Type B pancreatic cell (in vitro differentiated cells): ENCODE data around the gene HSF2BP. TPM values are rescaled to one million over a fixed set of nuclear protein-coding genes. Genes with fewer than 3 reads are reported as not detected.

Experiments used
- DNase-seq: peaks from one replicate; pipeline ENCODE4 v3.0.0; 2021; ENCODE audit warnings: mixed read lengths; ENCODE audit not compliant: unreplicated experiment; ENCODE audit errors: extremely low spot score
- H3K27ac Mint-ChIP-seq: 2 replicates; pipeline ENCODE4 v1.8.0; 2021; ENCODE audit warnings: mild to moderate bottlenecking, mixed read lengths
- H3K27me3 Mint-ChIP-seq: 2 replicates; pipeline ENCODE4 v1.8.0; 2021; ENCODE audit warnings: mixed read lengths
- H3K36me3 Mint-ChIP-seq: 2 replicates; pipeline ENCODE4 v1.8.0; 2021; ENCODE audit warnings: mixed read lengths
- H3K4me1 Mint-ChIP-seq: one replicate; pipeline ENCODE4 v1.8.0; 2021; ENCODE audit warnings: mixed read lengths; ENCODE audit not compliant: unreplicated experiment
- H3K4me3 Mint-ChIP-seq: 2 replicates; pipeline ENCODE4 v1.8.0; 2021; ENCODE audit warnings: mild to moderate bottlenecking, mixed read lengths
- H3K9me3 Mint-ChIP-seq: 2 replicates; pipeline ENCODE4 v1.8.0; 2021; ENCODE audit warnings: mixed read lengths
- CTCF ChIP-seq: fragments of 200-600 bp; sonication (generic); conservative IDR thresholded peaks from 2 replicates; pipeline ENCODE4 v1.5.0; 2021; ENCODE audit warnings: antibody characterized with exemption, mild to moderate bottlenecking
- total RNA-seq: library from RNA; stranded (reverse); gene quantifications from 2 replicates; pipeline ENCODE4 v1.2.1, GENCODE V29; 2021; ENCODE audit warnings: low replicate concordance

HSF2BP gene
- total RNA-seq, 1 donor from 2014 or later, result 1.3 TPM

GRCh38 chr21:43669828-43670605, 10.7 kb upstream of the HSF2BP start:
- TF ChIP-seq CTCF, result no peak
- Mint-ChIP-seq H3K36me3 (peaks cover 15% of the 10 kb centered on the region), H3K4me3 (no peak overlapping the region)

GRCh38 chr21:43667191-43667904, 8.1 kb upstream of the HSF2BP start:
- H3K9me3 Mint-ChIP-seq, result no peaks in the 10 kb centered on the region
- no peak overlapping the region for H3K4me3 Mint-ChIP-seq
- H3K4me1 Mint-ChIP-seq, result no peaks in the 10 kb centered on the region
- H3K36me3 Mint-ChIP-seq, result peaks cover 18% of the 10 kb centered on the region
- TF ChIP-seq CTCF, result no peak
- DNase-seq, result no peak
- H3K27me3 Mint-ChIP-seq, result no peaks in the 10 kb centered on the region
- no peak overlapping the region for H3K27ac Mint-ChIP-seq

More at GRCh38 chr21:43669828-43670605, 10.7 kb upstream of the HSF2BP start:
- Mint-ChIP-seq H3K27ac (no peak overlapping the region), H3K27me3 (no peaks in the 10 kb centered on the region), H3K9me3 (no peaks in the 10 kb centered on the region), H3K4me1 (no peaks in the 10 kb centered on the region)
- no peak for DNase-seq

GRCh38 chr21:43665879-43666278, 6.6 kb upstream of the HSF2BP start:
- Mint-ChIP-seq H3K27ac (no peak overlapping the region), H3K9me3 (no peaks in the 10 kb centered on the region)

GRCh38 chr21:43664358-43664757, 5.1 kb upstream of the HSF2BP start:
- no peak overlapping the region for H3K27ac Mint-ChIP-seq

More at GRCh38 chr21:43665879-43666278, 6.6 kb upstream of the HSF2BP start:
- H3K27me3 Mint-ChIP-seq, result no peaks in the 10 kb centered on the region
- DNase-seq, result no peak
- H3K4me1 Mint-ChIP-seq, result peaks cover 11% of the 10 kb centered on the region
- no peak for TF ChIP-seq CTCF
- H3K36me3 Mint-ChIP-seq, result peaks cover 23% of the 10 kb centered on the region
- no peak overlapping the region for H3K4me3 Mint-ChIP-seq

GRCh38 chr21:43663033-43663432, 3.7 kb upstream of the HSF2BP start:
- H3K9me3 Mint-ChIP-seq, result no peaks in the 10 kb centered on the region
- no peak overlapping the region for H3K4me3 Mint-ChIP-seq
- TF ChIP-seq CTCF, result no peak
- peaks cover 25% of the 10 kb centered on the region for H3K4me1 Mint-ChIP-seq
- DNase-seq, result no peak
- H3K27me3 Mint-ChIP-seq, result no peaks in the 10 kb centered on the region
- peaks cover 23% of the 10 kb centered on the region for H3K36me3 Mint-ChIP-seq
- H3K27ac Mint-ChIP-seq, result no peak overlapping the region

More at GRCh38 chr21:43664358-43664757, 5.1 kb upstream of the HSF2BP start:
- DNase-seq, result no peak
- TF ChIP-seq CTCF, result no peak
- Mint-ChIP-seq H3K36me3 (peaks cover 23% of the 10 kb centered on the region), H3K27me3 (no peaks in the 10 kb centered on the region), H3K4me3 (no peak overlapping the region), H3K4me1 (peaks cover 22% of the 10 kb centered on the region), H3K9me3 (no peaks in the 10 kb centered on the region)
